ENCODE data around the gene PTPRM. TPM values are rescaled to one million over a fixed set of nuclear protein-coding genes. Genes with fewer than 3 reads are reported as not detected.

PTPRM gene
- total RNA-seq, 2 donors from 2014 or later = 7.5 to 19.2 TPM

DNA sequence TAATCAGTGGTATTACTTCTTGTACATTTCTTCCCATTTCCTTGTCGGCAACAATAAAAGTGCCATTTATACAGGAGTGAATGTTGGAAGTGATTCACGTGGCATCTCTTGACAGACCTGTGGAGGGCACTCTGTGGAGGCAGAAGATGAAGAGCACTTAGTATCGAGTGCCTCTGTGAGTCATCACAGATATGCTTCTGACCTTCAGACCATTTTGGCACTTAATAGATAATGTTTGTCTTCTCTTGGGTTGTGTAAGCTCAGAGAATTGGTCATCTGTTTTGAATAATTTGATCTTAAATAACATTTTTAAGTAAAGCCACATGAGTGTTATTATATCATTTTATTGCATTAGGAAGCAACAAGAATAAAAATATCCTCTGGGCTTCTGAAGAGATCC, 305.5 kb downstream of the PTPRM start:
- DNase-seq (ENCODE audit: low spot score) = no peak
- Mint-ChIP-seq H3K27me3 (no peaks in the 10 kb centered on the region), H3K9me3 (peaks cover 4% of the 10 kb centered on the region), H3K36me3 (no peaks in the 10 kb centered on the region), H3K27ac (no peak overlapping the region), H3K4me3 (no peak overlapping the region), H3K4me1 (ENCODE audit: low read depth in 2 of 2) (no peaks in the 10 kb centered on the region)
- no peak for ATAC-seq

DNA sequence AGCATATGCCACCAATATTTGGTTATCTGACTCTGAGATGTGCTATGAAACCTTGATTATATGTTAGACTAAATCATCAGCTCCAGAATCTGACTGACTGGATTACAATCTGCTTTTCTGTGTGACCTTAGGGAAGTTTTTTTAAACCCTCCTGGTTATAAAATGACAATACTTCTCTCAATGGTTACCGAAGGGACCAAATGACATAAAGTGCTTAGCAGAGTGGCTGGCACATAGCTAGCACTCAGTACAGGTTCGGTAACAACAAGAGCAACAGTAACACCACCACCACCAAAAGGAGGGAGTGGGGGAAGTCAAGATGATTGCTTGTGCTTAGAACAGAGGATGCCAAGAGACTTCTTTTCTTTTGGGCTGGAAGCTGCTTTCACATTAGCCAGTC, 306.2 kb downstream of the PTPRM start:
- Mint-ChIP-seq H3K27me3 (no peaks in the 10 kb centered on the region), H3K9me3 (peaks cover 4% of the 10 kb centered on the region), H3K27ac (no peak overlapping the region), H3K4me1 (ENCODE audit: low read depth in 2 of 2) (no peaks in the 10 kb centered on the region), H3K36me3 (no peaks in the 10 kb centered on the region), H3K4me3 (no peak overlapping the region)
- ATAC-seq (no peak), DNase-seq (ENCODE audit: low spot score) (no peak)

DNA sequence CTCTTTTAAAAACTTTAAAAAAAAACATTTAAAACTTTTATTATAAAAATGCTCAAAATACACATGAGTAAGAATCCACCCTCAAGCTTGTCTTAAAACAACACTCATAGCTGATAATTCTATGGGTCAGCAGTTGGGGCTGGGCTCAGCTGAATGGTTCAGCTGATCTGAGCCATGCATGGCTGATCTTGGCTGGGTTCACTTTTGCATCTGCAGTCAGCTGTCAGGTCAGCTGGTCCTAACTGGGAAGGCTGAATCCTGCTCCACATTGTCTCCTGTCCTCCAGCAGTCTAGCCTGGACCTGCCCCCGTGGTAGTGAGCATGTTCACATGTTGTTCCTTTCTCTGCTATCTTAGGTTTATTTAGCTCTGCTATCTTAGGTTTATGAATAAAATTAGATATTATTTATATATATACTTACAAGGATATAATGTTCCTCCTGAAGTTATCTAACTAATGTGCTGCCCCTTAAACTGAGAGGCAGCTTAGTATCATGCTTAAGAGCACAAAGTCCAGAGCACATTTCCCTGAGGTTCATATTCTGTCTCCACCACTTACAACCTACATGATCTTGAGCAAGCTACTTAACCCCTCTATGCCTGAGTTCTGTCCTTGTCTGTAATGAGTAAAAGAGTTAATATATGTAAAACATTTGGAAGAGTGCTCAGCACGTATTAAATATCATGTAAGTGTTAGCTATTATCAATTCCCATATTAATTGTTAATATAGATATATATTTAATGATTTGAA, 309.4 kb downstream of the PTPRM start:
- DNase-seq (ENCODE audit: low spot score) (no peak), ATAC-seq (no peak)
- H3K27me3 Mint-ChIP-seq = peaks cover 0 to 3% of the 10 kb centered on the region in 2 donors
- no peaks in the 10 kb centered on the region for H3K4me1 Mint-ChIP-seq (ENCODE audit: low read depth in 2 of 2)
- peaks cover 4% of the 10 kb centered on the region for H3K9me3 Mint-ChIP-seq
- H3K36me3 Mint-ChIP-seq = no peaks in the 10 kb centered on the region
- no peak overlapping the region for H3K4me3 Mint-ChIP-seq
- no peak overlapping the region for H3K27ac Mint-ChIP-seq

DNA sequence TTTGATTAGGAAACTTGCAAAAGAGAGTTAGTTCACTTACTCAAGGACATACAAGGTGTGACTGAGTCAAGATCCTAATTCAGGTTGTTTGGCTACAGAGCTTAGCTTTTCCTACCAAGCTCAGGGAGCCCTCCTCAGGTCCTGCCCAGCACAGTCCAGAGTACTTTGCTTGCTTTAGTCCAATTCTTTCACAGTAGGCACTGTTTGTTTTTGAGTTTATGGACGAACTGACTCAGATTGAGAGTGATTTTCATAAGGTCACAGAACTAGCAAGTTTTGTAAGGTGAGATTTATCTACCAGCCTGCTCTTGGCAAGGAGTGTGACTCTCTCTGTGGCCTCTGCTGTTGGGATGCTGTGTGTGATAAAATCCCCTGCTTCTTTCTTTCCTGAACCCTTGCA, 310.5 kb downstream of the PTPRM start:
- DNase-seq (ENCODE audit: low spot score) = no peak
- Mint-ChIP-seq H3K27ac (no peak overlapping the region), H3K36me3 (no peaks in the 10 kb centered on the region), H3K4me1 (ENCODE audit: low read depth in 2 of 2) (no peaks in the 10 kb centered on the region), H3K4me3 (no peak overlapping the region), H3K27me3 (peaks cover 0 to 3% of the 10 kb centered on the region in 2 donors), H3K9me3 (peaks cover 4% of the 10 kb centered on the region)
- ATAC-seq = no peak

DNA sequence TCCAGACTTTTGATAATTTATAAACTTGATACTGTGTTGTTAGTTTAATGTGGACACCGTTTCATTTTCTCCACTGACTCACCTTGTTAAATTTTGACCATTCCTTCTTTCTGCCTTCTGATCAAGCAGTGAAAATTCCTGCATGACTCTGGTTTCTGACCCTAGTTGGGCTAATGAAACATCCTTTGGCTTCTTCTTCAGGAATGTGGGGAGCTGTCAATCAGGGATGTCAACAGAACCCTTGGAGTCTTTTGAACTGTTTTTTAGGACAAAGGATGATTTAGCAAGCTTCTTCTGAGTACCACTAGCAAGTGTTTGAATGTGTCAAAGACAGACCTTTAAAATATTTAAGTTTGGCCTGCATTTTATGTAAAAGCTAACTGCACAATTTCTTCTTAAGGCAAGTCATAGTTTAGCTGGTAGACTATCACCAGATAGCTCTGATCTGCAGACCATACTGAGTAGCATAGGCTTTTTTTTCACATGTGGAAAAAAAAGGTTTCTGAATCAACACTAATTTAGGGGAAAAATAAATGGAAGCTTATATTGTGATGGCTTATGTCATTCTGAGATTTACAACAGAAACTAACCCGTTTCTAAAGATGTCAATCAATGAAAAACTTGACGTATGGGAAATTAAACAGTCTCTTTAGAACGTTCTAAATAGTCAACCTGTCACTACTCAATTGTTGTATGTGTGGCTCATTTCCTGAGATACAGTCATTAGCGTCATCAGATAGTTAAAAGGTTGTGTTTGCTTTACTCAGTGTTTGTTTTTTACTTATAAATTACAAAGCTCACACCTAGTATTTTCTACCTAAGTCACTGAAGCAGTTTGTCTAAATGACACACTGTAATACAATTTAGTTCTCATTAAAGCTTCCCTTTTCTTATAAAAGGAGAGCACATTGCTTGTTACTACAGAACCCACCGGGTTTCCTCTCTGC, 311.4 kb downstream of the PTPRM start:
- H3K4me3 Mint-ChIP-seq = no peak overlapping the region
- ATAC-seq (no peak), DNase-seq (ENCODE audit: low spot score) (no peak)
- no peaks in the 10 kb centered on the region for H3K36me3 Mint-ChIP-seq
- peaks cover 4% of the 10 kb centered on the region for H3K9me3 Mint-ChIP-seq
- H3K27ac Mint-ChIP-seq = no peak overlapping the region
- H3K27me3 Mint-ChIP-seq = peaks cover 0 to 3% of the 10 kb centered on the region in 2 donors
- no peaks in the 10 kb centered on the region for H3K4me1 Mint-ChIP-seq (ENCODE audit: low read depth in 2 of 2)

- Mint-ChIP-seq H3K27me3 (peaks cover 0 to 3% of the 10 kb centered on the region in 2 donors), H3K27ac (no peak overlapping the region), H3K36me3 (no peaks in the 10 kb centered on the region), H3K4me3 (no peak overlapping the region), H3K4me1 (ENCODE audit: low read depth in 2 of 2) (no peaks in the 10 kb centered on the region), H3K9me3 (peaks cover 4% of the 10 kb centered on the region)
- DNase-seq (ENCODE audit: low spot score) (no peak), ATAC-seq (no peak)
These were observed 312.6 kb downstream of the PTPRM start for GRCh38 chr18:7879717-7880116.

DNA sequence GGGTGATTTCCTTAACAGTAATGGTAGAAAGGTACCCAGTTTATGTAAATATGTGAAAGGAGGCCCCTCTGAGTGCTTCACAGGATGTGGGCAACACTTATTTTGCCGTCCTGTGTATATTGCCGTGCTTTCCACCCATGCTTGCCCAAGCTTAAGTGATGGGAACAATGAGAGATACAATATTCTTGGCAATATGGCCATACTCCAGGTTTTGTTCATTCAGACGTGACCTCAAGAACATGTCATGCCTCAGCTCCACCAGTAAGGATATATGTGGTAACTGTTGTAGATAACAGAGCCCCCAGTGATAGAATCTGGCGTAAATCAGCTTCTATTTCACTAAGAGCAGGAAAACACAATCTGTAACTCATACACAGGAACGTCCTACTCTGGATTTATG, 318.7 kb downstream of the PTPRM start:
- no peak overlapping the region for H3K27ac Mint-ChIP-seq
- no peaks in the 10 kb centered on the region for H3K36me3 Mint-ChIP-seq
- DNase-seq (ENCODE audit: low spot score) (no peak), ATAC-seq (peak in 1 of 2 donors; percentile 27)
- no peak overlapping the region for H3K4me3 Mint-ChIP-seq
- H3K4me1 Mint-ChIP-seq (ENCODE audit: low read depth in 2 of 2) = peaks cover 0 to 15% of the 10 kb centered on the region in 2 donors
- no peaks in the 10 kb centered on the region for H3K27me3 Mint-ChIP-seq
- H3K9me3 Mint-ChIP-seq = no peaks in the 10 kb centered on the region

DNA sequence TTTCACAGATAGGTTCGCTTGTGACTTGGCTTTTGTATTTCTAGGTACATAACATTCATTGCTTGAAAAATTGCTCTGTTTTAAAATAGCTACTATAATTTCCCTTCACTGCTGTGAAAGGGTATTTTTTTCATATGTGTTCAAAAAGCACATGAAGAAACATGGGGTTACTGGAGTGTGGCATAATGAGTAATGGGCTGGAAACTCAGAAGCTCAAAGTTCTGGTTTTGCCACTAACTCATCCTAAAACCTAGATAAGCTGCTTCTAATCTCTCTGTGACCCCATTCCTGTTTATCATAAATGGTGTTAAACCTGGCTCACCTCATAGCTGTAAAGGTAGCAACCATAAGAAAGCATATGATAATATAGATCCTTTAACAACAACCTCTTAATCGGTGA, 319.3 kb downstream of the PTPRM start:
- ATAC-seq (no peak), DNase-seq (ENCODE audit: low spot score) (no peak)
- no peaks in the 10 kb centered on the region for H3K9me3 Mint-ChIP-seq
- H3K27me3 Mint-ChIP-seq = no peaks in the 10 kb centered on the region
- peaks cover 0 to 15% of the 10 kb centered on the region in 2 donors for H3K4me1 Mint-ChIP-seq (ENCODE audit: low read depth in 2 of 2)
- H3K4me3 Mint-ChIP-seq = no peak overlapping the region
- no peak overlapping the region for H3K27ac Mint-ChIP-seq
- H3K36me3 Mint-ChIP-seq = no peaks in the 10 kb centered on the region

GRCh38 chr18:7889515-7889914, 322.4 kb downstream of the PTPRM start:
- Mint-ChIP-seq H3K4me3 (no peak overlapping the region), H3K36me3 (no peaks in the 10 kb centered on the region), H3K27me3 (no peaks in the 10 kb centered on the region), H3K27ac (no peak overlapping the region), H3K4me1 (ENCODE audit: low read depth in 2 of 2) (peaks cover 0 to 15% of the 10 kb centered on the region in 2 donors), H3K9me3 (no peaks in the 10 kb centered on the region)
- ATAC-seq (no peak), DNase-seq (ENCODE audit: low spot score) (no peak)

GRCh38 chr18:7890075-7890474, 323.0 kb downstream of the PTPRM start:
- no peak overlapping the region for H3K4me3 Mint-ChIP-seq
- H3K27me3 Mint-ChIP-seq = no peaks in the 10 kb centered on the region
- H3K9me3 Mint-ChIP-seq = no peaks in the 10 kb centered on the region
- no peak overlapping the region for H3K27ac Mint-ChIP-seq
- peaks cover 0 to 13% of the 10 kb centered on the region in 2 donors for H3K4me1 Mint-ChIP-seq (ENCODE audit: low read depth in 2 of 2)
- no peaks in the 10 kb centered on the region for H3K36me3 Mint-ChIP-seq
- DNase-seq (ENCODE audit: low spot score) = no peak
- ATAC-seq = no peak

- peaks cover 0 to 3% of the 10 kb centered on the region in 2 donors for H3K4me1 Mint-ChIP-seq (ENCODE audit: low read depth in 2 of 2)
- no peak overlapping the region for H3K27ac Mint-ChIP-seq
- no peak overlapping the region for H3K4me3 Mint-ChIP-seq
- no peaks in the 10 kb centered on the region for H3K36me3 Mint-ChIP-seq
- ATAC-seq (no peak), DNase-seq (ENCODE audit: low spot score) (no peak)
- H3K27me3 Mint-ChIP-seq = no peaks in the 10 kb centered on the region
- no peaks in the 10 kb centered on the region for H3K9me3 Mint-ChIP-seq
These were observed 325.4 kb downstream of the PTPRM start for GRCh38 chr18:7892556-7892955.

GRCh38 chr18:7894592-7894991, 327.5 kb downstream of the PTPRM start:
- DNase-seq (ENCODE audit: low spot score) (no peak), ATAC-seq (no peak)
- no peak overlapping the region for H3K4me3 Mint-ChIP-seq
- peaks cover 0 to 3% of the 10 kb centered on the region in 2 donors for H3K4me1 Mint-ChIP-seq (ENCODE audit: low read depth in 2 of 2)
- no peaks in the 10 kb centered on the region for H3K9me3 Mint-ChIP-seq
- no peak overlapping the region for H3K27ac Mint-ChIP-seq
- H3K27me3 Mint-ChIP-seq = no peaks in the 10 kb centered on the region
- no peaks in the 10 kb centered on the region for H3K36me3 Mint-ChIP-seq

DNA sequence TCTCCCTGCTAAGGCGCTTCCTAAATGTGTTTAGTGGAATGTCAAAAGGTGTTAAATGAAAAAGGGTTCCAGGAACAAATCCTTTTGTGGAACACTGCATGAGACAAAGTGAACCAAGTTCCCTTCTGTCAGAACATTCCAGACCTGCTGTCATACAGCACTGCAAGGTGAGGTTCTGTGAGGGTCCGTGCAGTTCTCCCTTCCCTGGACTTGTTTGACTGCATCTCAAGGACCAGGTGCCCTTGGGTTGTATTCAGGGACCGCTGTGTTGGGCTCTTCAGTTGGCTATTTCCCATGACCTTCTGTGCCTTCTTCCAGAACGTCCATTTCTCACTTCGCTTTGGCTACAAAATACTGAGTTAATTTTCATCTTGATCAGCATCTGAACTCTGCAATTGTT, 328.2 kb downstream of the PTPRM start:
- Mint-ChIP-seq H3K4me3 (no peak overlapping the region), H3K27me3 (no peaks in the 10 kb centered on the region), H3K9me3 (no peaks in the 10 kb centered on the region), H3K4me1 (ENCODE audit: low read depth in 2 of 2) (peaks cover 0 to 3% of the 10 kb centered on the region in 2 donors), H3K36me3 (no peaks in the 10 kb centered on the region), H3K27ac (no peak overlapping the region)
- ATAC-seq (no peak), DNase-seq (ENCODE audit: low spot score) (no peak)

GRCh38 chr18:7896161-7896560, 329.0 kb downstream of the PTPRM start:
- Mint-ChIP-seq H3K9me3 (no peaks in the 10 kb centered on the region), H3K4me3 (no peak overlapping the region), H3K27me3 (no peaks in the 10 kb centered on the region), H3K27ac (no peak overlapping the region), H3K36me3 (no peaks in the 10 kb centered on the region), H3K4me1 (ENCODE audit: low read depth in 2 of 2) (peaks cover 0 to 3% of the 10 kb centered on the region in 2 donors)
- no peak for ATAC-seq
- no peak for DNase-seq (ENCODE audit: low spot score)

All from natural killer cell treated with Interleukin-12 subunit alpha and Interleukin-12 subunit beta and Interleukin-15 and Interleukin-18, amount 100 ng/mL, for 72 hours (primary cell).